GM19025 (cell line): ENCODE measurements around the gene KIF6.
"Not testable (repeated sequence)": the region's sequence is repeated elsewhere in the genome, so short reads cannot be mapped to it uniquely, and the experiment has no call there.

Experiments used
- ATAC-seq: cut with Tn5 transposase; IDR thresholded peaks from one replicate; pipeline ENCODE4 v1.9.1; 2021; ENCODE audit warnings: mild to moderate bottlenecking, low read depth, moderate library complexity; ENCODE audit not compliant: unreplicated experiment

KIF6 gene

DNA sequence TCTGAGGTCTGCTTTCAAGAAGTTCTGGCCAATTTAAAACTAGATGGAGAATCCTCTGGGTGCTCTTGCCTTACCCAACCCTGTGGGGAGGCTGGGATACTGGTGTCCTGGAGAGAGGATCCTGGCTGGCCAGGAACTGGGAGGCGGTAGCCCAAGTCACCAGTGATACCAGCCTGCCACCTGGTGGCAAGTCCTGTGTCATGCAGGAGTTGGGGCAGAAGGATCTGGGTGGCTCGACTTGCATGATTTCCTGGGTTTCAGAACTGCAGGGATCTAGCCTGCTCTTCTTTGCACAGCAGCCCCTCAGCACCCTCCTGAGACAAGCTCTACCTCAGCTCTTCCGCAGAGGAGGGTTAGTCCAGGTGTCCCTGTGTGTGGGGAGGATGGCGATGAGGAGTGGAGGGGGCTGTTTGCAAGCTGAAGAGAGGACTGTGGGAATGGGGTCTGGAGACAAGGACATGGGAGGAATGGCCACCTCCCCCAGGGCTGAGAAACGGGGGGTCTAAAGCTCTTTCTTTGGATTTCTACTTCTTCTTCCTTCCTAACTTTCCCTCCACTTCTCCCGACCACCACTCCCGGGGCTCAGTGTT lies 415.2 kb downstream of the KIF6 start:
- ATAC-seq: no peak

DNA sequence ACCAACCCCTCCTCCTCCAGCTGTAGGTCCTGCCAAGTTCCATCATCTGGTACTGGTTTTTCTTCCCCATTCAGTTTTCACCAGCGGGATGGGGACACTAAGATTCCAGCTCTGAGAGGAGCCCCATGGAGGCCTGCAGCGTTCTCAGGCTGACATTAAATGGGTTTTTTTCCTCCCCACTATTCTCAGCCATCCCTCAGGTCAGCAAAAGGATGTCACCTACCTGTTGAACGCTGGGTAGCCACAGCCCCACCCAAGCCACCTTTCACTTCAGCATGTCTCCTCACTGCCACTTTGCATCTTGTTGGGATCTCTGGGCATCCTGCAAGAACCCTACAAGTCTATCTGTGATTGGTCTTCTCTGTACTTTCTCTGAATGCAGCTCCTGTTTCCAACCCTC lies 417.7 kb downstream of the KIF6 start:
- no peak for ATAC-seq

DNA sequence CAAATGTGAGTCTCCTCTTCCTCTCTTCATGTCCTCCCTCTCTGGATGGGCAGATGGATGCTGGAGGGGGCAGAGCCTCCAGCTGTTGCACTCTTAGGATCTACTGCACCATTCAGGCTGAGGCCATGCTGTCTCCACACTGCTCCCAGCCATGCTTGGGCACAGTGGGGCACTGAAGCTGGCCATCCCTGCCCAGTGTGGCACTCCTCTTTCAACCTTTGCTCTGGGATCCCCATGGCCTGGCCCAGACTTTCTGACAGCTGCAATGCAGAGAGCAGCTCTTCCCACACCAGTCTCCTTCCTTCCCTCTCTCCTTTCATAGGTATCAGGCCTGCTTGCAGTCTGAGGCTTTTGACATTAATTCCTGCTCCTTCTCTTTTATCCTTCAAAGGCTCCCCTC lies 420.3 kb downstream of the KIF6 start:
- ATAC-seq: no peak

DNA sequence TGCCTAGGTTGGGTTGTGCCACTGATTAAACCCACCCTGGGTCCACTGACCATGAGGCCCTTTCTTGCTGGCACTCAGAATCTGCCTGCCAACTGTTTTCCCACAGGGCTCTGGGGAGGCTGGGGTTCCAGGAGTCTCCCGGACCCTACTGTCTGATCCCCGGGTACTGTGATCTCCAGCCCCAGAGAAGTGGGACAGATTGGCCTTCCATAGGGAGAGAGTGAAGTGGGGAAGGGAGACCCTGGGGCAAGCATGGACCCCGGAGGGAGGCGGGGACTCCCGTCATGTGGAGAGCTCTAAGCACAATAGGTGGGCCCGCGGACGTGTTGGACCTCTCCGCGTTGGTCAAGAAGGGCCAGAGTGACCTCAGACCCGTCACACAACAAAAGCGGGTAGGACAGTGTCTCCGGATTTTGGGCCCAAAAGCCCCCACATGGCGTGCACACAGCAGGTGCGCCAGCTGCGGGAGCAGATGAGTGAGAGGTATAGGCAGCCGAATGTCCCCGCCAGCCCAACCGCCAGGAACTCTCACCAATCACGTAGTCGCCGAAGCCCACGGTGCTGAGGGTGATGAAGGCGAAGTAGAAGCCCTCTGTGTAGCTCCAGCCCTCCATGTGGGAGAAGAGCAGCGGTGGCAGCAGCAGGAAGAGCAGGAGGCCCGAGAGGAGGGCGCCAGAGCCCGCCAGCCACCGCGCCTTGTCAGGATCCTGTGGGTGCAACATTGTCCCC lies 421.6 kb downstream of the KIF6 start:
- ATAC-seq: no peak

DNA sequence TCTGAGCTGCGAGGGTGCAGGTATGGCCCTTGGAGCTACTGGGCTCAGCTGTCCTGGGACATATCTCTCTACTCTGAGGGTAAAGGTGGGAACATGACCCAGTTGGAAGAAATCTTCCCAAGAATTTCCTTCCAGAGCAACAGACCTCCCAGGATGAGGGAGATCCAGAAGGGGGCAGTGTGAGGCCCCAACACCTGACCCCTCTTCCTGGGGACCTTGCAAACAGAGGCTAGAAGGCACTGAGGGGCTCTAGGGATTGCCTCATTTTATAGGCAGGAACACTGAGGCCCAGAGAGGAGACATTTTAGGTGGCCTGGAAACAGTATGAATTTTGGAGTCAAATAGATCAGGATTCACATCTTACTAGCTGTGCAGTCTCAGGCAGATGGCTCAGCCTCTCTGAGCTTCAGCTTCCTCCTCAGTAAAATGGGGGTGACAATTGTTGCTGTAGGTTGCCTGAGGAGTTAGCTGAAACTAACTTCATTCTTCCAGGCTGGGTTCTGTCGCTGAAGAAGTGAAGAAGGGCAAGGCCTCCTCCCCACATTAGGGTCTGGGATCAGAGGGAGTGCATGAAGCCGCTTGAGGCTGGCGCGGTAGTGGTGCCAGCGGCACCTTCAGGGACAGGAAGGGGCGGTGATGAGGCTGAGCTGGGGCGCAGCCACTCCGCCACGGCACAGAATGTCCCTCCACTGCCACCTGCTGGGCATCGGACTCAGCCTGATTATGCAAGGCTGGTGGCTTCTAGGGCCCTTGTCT lies 422.4 kb downstream of the KIF6 start:
- no peak for ATAC-seq

DNA sequence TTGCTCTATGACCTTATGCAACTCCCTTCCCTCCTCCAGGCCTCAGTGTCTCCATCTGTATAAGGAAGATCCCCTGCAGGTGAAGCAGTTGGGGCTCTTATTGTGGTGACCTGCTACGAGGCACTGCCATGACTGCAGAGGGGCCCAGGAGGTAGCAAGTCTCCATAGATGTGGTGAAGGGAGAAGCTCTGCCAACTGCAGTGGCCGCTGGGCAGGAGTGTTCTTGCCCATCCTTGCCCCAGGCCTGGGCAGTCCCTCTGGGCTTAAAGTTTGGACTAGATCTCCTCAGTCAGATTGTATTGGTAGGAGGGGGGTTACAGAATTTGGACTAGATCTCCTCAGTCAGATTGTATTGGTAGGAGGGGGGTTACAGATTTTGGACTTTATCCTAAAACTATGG lies 423.2 kb downstream of the KIF6 start:
- no peak for ATAC-seq

DNA sequence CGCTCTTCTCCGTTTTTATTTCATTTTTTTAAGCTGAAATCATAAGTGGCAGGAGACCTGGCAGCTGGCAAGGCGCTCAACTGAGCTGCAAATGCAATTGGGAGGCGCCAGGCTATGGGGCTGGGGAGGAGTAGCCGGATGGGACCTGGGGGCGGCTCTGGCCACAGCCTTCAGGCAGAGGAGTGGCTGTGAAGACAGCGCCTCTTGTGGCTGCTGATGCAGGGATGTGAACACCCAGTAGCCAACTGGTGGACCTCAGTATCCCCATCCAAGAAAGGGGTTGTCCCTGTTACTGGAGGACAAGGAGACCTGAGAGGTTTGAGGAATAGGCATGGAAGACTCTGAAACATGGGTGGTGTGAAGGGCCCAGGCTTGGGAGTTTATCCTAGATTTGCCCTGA lies 423.6 kb downstream of the KIF6 start:
- ATAC-seq: no peak

DNA sequence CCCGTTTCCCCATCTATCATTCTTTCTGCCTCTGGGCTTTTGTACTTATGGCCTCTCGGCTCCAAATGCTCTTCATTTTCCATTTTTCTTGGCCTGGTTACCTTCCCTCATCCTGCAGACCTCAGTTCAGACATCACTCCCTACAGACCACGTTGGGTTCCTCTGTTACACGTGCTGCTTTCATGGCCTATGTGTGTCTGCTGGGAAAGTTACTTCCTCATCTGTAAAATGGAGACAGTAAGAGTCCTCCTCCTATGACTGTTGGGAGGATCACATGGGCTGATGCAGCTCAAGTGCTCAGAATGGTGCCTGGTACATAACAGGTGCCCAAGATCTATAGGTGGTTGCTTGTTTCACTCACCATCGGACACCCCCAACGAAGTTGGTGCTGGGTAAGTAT lies 424.5 kb downstream of the KIF6 start:
- no peak for ATAC-seq

DNA sequence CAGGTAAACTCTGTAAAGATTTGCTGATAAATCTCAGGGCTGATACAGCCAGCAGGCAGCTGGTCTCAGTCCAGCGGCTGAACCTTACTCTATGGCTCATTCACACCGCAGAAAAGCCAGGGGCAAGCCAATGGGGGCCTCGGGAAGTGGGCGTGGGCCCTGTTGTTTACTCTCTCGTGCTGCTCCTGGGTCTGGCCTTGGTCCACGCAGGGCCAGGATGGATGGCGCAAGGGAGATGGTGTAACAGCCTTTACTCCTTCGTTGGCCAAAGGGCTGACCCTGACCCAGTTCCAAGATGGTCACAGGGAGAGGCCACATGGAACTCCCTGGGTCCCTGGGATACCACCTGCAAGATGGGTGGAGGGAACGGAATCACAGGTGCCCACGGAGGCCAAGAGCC lies 427.1 kb downstream of the KIF6 start:
- ATAC-seq: no peak

DNA sequence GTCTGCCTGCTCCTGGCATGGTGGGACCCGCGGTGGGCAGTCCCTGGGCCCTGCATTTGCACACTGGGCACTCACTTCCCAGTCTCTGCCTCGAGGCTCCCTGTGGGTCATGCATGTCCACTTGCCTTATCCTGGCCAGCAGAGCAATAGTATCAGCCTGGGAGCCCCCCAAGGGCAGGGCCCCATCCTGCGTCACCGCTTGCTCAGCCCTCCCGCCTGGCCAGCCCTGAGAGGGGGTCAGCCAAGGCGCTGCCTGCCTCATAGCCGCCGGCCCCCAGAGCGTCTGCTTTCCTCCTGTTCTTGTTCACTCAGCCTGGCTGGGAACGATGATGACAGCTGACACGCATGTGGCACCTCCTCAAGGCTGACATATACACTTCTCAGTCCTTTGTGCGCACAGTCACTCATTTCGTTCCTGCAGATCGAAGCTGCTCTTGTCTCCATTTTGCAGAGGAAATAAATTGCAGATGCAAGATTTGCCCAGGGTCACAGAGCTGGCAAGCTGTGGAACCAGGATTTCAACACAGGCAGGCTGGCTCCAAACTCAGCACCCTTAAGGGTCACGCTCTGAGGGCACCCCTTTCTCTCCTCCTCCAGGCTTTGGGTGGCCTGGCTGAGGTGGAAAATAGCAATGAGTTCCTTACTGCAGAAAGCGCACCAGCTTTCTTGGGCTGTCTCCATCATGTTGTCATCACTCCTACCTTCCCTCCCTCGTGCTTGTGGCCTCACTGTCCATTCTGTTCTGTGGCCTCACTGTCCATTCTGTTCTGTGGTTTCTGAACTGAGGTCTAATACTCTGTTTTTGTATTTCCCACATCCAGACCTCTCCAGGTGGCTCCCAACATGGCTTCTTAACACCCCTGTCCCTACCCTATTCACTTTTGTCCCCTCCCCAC lies 428.2 kb downstream of the KIF6 start:
- no peak for ATAC-seq

DNA sequence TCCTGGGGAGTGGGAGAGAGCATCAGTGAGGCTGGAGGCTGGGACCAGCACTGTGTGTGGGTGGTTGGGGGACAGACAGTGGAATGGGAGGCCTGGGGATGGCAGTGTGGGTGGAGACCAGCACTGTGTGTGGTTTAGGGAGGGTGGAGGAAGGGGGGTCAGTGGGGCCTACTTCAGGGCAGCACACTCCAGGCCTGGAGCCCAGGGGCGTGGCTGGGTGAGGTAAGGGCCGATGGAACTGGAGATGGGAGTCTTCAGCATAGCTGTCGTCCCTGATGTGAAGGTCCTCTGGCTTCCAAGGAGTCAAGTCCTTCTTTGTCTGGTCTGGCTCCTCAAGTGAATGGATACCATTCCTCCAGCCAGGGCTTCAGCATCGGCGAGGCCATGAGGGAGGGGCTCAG lies 429.6 kb downstream of the KIF6 start:
- no peak for ATAC-seq

DNA sequence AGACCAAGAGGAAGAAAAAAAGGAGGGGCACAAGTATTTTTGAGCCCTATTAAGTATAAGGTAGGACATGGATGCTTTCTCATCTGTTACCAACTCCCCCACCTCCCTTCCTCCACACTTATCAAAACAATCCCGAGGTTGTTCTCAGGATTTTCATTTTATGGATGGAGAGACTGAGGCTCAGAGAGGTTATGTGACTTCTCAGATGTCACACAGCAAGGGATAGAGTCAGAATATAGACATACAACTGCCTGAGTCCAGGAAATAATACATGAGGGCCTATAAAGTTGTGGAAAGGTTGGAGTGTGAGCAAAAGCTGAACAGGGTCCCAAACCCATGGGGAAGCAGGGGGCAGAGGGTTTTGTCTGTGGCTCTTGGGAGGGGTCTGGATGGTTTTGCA lies 430.3 kb downstream of the KIF6 start:
- no peak for ATAC-seq

DNA sequence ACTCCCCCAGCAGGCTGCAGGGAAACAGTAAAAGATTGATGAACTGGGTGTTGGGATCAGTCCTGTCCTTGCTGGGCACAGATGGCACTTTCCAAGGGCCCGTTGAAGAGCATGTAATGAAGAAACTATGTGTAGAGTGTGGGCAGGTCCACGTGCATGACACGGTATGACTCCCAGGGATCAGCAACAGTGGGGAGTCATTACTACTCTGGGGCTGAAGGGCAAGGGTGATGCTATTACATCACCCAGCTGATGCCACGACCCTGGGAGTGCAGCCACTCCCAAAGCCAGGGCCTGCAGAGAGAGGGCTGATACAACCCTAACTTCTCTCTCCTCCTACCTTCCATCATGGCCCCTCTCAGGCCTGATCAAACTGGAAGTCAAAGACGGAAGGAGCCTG lies 431.1 kb downstream of the KIF6 start:
- no peak for ATAC-seq

DNA sequence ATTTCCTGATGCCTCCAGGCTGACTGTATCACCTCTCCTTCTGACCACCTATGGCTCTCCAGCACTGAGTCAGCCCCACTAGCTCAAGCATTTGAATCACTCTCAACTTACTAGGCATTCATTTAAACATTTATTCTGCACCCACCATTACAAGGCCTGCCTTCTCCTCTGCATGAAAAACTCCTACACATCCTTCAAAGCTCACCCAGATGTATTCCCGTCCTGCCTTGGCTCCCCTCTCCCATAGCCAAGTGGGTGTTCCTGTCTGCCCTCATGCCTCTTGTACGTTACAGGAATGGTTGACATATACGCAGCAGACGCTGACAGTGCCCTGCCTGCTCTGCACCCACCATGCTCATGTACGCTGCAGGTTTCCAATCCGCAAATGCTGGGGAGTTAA lies 432.6 kb downstream of the KIF6 start:
- no peak for ATAC-seq

DNA sequence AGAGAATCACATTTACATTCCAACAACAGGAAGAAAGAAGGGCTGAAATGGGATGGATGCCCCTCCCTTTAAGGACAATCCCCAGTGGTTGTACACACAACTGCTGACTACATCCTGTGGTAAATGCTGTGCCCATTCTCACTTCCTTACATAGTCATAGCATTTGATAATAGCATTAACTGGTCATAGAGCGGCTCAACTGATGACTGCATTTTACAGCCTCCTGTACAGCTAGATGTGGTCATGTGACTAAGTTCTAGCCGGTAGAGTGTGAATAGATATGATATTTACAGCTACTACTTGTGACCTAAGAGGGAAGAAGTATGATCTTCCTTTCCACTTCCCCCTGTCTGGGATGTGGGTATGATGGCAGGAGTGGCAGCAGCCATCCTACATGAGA lies 435.7 kb downstream of the KIF6 start:
- ATAC-seq: no peak

DNA sequence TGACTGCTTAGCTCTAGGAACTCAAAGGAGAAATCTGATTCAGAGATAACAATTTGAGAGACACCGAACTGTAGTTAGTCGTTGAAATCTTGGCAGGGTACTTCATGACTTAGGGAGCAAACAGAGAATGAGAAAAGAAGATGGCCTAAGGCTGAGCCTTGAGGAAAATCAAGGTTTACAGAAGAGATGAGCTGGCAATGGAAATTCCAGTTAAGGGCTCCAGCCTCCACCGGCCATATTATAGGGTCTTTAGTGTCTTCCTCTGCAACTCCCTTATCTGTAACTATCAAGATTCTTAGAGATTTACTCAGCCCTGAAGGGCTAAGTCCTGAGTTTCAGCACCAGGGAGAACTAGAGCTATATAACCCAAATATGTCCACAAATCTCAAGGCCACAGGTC lies 437.6 kb downstream of the KIF6 start:
- ATAC-seq: no peak

DNA sequence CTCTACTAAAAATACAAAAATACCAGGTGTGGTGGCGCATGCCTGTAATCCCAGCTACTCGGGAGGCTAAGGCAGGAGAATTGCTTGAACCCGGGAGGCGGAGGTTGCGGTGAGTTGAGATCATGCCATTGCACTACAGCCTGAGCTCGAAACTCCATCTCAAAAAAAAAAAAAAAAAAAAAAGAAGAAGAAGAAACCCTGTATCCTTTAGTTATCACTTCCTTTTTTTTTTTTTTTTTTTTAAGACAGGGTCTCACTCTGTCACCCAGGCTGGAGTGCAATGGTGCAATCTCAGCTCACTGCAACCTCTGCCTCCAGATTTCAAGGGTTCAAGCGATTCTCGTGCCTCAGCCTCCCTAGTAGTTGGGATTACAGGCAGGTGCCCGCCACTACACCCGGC lies 438.6 kb downstream of the KIF6 start:
- ATAC-seq: not testable (repeated sequence)

DNA sequence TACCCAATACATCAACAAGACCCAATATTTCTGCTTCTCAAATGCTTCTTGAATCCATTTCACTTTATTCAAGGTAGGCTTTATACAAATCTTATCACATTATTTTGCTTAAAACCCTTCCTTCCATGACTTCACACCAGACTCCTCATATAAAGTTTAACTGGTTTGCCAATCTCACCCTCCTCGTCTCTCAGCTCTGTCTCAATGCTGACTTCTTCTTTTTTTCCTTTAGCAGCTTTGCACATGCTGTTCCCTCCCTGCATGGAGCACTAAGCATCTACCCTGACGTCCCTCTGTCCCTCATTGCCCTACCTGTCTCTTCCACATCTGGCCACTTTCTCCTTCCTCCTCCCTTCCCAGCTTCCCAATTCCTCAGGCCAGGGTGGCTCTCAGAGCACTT lies 442.4 kb downstream of the KIF6 start:
- ATAC-seq: no peak

DNA sequence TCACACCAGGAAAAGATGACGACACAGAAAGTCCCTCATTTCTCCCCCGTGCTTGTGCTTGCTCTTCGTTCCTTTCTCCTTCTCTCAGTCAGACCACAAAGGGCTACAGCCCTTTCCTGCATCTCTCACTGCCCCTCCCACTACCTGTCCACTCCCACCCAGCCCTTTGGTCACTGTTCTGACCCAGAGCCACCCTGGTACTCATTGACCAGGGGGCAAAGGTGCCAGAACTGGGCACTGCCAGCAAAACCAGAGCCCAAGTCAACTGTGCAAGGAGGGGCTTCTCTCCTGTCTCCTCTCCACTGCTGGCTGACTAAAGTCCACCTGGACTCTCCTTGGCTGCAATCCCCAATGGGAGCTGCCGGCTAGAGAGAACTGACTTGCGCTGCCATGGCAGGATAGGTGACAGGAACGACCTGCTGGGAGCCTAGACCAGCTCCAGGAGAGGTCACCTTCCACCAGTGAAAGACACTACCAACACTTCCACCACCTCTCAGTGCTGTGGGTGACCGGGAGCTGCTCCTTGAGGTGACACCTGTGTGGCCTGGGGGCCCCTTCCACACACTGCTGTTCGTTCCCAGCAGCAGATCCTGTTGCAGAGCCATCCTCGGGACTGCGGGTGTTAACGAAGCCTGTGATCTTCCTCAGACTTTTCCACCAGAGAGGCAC lies 443.8 kb downstream of the KIF6 start:
- no peak for ATAC-seq

DNA sequence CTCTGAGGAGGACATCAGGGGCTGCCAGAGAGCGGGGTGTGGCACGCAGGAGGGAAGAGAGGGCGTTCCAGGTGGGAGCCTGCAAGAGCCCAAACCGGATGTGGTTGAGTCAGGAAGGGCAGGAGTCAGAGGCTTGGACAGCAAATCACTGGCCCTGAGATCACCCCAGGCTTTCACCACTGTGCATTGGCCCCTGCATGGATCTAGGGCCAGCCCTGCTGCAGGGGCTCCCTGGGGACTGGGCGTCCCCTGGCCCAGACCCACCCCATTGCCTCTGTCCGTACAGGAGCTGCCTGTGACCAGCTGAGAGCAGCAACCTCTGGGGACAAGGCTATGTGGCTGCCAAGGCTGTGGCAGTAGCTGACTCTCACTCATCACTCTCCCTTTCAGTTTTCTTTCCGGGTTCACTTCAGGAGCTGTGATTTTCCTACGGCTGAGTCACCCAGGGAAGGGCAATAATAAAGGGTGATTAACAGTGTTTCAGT lies 444.9 kb downstream of the KIF6 start:
- no peak for ATAC-seq
